Effector memory CD4-positive, alpha-beta T cell (primary cell): ENCODE measurements around the gene CYB5R2.
A peak's percentile ranks its signal among the peaks of the same experiment; 100 is the strongest.
"Not testable (repeated sequence)": the region's sequence is repeated elsewhere in the genome, so short reads cannot be mapped to it uniquely, and the experiment has no call there.

ENCODE experiments used
- DNase-seq, 3 donors: peaks; one replicate each; pipeline ENCODE4 v3.0.0-alpha.2; 2020
- H3K27ac ChIP-seq: 2 replicates; pipeline ENCODE4 v1.7.0; 2013; ENCODE audit warnings: mild to moderate bottlenecking, low read length, moderate library complexity; ENCODE audit not compliant: insufficient read depth, poor library complexity, severe bottlenecking
- H3K27me3 ChIP-seq: replicated peaks from 2 replicates; pipeline ENCODE4 v1.7.0; 2013; ENCODE audit warnings: mild to moderate bottlenecking, low read length; ENCODE audit not compliant: insufficient read depth, control insufficient read depth, poor library complexity, severe bottlenecking
- H3K36me3 ChIP-seq: 2 replicates; pipeline ENCODE4 v1.7.0; 2013; ENCODE audit warnings: mild to moderate bottlenecking, low read length, moderate library complexity; ENCODE audit not compliant: control insufficient read depth, insufficient read depth
- H3K4me1 ChIP-seq: 2 replicates; pipeline ENCODE4 v1.7.0; 2013; ENCODE audit warnings: low read length, mild to moderate bottlenecking; ENCODE audit not compliant: control insufficient read depth, insufficient read depth, poor library complexity, severe bottlenecking
- H3K4me3 ChIP-seq: 2 replicates; pipeline ENCODE4 v1.7.0; 2013; ENCODE audit warnings: low read length, low read depth, mild to moderate bottlenecking; ENCODE audit not compliant: insufficient read depth, poor library complexity, severe bottlenecking
- H3K9me3 ChIP-seq: 2 replicates; pipeline ENCODE4 v1.7.0; 2013; ENCODE audit warnings: mild to moderate bottlenecking, low read length, moderate library complexity; ENCODE audit not compliant: control insufficient read depth

The CYB5R2 gene

DNA sequence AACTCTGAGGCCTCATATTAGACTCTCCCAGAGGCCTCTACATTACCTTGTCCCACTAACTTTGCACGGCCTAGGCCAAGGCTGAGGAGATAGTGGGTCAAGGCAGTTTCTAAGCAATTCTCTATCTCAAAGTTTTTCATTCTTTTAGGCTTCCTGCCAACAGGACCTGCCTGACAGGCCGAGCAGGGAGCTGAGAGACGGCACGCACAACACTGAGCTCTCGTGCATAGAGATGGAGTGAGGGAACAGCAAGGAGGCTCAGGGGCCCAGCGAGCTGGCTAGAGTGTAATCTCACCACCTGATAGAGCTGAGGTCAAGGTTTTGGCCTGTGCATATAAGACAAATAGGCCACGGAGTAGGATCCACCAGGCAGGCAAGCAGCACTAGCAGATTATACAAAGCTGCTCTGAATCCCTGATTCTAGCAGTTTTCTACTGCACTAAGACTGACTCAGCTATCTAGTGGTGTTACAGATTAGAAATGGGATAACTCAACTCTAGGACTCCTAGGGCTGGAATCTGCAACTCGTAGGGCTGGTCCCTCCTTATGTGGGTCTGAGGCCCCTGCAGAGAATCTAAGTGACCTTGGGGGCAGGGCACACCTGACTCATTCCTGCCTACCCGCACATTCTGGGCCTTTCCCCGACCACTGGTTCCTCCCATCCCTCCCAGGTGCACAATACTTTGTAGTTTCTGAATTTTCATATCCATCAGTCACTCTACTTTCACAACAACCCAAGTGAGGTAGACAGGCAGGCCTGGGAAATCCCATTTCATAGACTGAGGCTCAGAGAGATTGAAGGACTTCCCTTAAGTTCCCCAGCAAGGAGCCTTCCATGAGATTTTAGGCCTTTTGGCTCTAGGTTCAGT, 1.7 kb downstream of the CYB5R2 start:
- no peak for DNase-seq
- Histone ChIP-seq H3K9me3 (no peaks in the 10 kb centered on the region), H3K36me3 (no peaks in the 10 kb centered on the region), H3K4me1 (peaks cover 12% of the 10 kb centered on the region), H3K4me3 (no peak overlapping the region), H3K27me3 (peaks cover 27% of the 10 kb centered on the region), H3K27ac (no peak overlapping the region)

DNA sequence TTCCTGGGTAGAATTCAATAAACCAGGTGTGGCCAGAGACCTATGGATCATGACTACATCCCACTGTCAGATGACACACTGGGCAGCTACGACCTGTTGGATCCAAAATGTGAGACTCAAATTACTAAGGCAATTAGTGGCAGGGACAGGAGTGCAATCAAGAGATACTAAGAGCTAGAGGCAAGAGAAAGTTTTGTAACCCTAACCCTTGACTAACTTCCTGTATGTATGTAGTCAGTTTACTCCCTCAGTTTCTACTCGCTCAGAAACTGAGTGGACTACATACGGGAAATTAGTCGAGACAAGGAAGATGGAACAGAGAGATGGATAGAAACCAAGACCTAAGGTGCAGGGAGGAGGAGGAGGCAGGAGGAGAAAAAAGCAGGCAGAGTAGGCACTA, 2.7 kb downstream of the CYB5R2 start:
- H3K9me3 ChIP-seq: no peaks in the 10 kb centered on the region
- H3K36me3 ChIP-seq: no peaks in the 10 kb centered on the region
- no peak overlapping the region for H3K4me3 ChIP-seq
- peaks cover 12% of the 10 kb centered on the region for H3K4me1 ChIP-seq
- no peak for DNase-seq
- H3K27ac ChIP-seq: no peak overlapping the region
- peaks cover 27% of the 10 kb centered on the region for H3K27me3 ChIP-seq

DNA sequence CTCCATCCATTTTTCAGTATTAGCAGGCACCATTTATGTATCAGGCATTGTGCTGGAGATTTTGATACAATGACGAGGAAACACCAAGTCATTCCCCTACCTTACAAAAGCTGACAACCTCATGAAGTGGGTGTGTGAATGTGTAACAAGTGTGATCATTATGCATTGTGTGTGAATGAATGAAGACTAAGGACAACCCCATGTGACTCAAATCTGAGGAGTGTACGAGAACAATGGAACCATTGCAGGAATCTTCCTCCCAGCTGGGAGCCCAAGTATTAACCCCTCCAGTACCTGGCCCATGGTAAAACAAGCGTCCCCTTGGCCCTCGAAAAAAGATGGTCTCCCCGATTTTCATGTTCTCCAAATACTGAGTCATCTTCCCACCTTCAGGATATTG, 4.4 kb downstream of the CYB5R2 start:
- no peaks in the 10 kb centered on the region for H3K9me3 ChIP-seq
- no peak overlapping the region for H3K27ac ChIP-seq
- DNase-seq: no peak
- peaks cover 18% of the 10 kb centered on the region for H3K27me3 ChIP-seq
- H3K4me3 ChIP-seq: no peak overlapping the region
- H3K36me3 ChIP-seq: no peaks in the 10 kb centered on the region
- H3K4me1 ChIP-seq: peaks cover 8% of the 10 kb centered on the region

DNA sequence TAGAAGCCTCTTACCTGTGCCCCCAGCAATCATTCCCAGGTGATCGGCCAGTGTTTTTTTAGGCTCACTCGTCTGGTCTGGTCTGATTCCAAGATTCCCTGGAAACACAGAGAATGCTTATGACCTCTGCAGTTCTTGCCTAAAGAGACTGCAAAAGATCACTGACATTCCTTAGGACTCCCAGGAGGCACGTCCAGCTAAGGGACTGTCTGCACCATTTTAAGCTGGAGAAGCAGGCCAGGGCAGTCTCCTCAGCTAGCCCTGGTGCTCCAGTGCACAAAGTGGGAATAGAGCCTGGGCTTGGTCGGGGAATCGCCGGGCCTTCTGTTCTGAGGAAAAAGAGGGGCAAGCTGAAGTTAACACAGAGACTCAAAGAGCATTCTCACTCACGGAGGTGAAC, 4.8 kb downstream of the CYB5R2 start:
- Histone ChIP-seq H3K4me3 (no peak overlapping the region), H3K36me3 (no peaks in the 10 kb centered on the region), H3K27ac (no peak overlapping the region), H3K27me3 (peaks cover 14% of the 10 kb centered on the region), H3K9me3 (no peaks in the 10 kb centered on the region), H3K4me1 (peaks cover 5% of the 10 kb centered on the region)
- DNase-seq: no peak

DNA sequence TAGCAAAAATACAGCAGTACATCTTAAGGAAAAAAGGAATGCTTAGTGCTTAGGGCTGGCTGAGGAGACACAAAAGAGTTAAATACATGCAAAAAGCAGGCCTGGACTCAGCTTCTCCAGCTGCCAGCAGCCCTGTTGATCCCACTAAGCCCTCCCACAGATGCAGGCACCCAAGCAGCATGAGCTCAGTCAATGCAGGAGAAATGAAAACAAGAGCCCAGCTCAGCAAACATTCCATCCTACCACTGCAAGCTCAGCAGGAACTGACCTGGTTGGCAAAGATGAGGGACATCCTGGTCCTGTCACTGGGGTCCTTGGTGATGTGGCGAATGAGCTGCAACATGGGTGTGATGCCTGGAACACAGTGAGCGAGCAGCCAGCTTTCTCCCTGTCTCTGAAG, 5.8 kb downstream of the CYB5R2 start:
- Histone ChIP-seq H3K4me3 (no peak overlapping the region), H3K27ac (no peak overlapping the region), H3K36me3 (no peaks in the 10 kb centered on the region), H3K27me3 (peaks cover 4% of the 10 kb centered on the region), H3K9me3 (no peaks in the 10 kb centered on the region), H3K4me1 (no peaks in the 10 kb centered on the region)
- no peak for DNase-seq

- no peak for DNase-seq
- H3K4me1 ChIP-seq: no peaks in the 10 kb centered on the region
- H3K27me3 ChIP-seq: no peaks in the 10 kb centered on the region
- H3K27ac ChIP-seq: no peak overlapping the region
- no peaks in the 10 kb centered on the region for H3K9me3 ChIP-seq
- H3K36me3 ChIP-seq: no peaks in the 10 kb centered on the region
- no peak overlapping the region for H3K4me3 ChIP-seq
Measured at GRCh38 chr11:7666292-7666866, 6.9 kb downstream of the CYB5R2 start.

GRCh38 chr11:7665473-7666291, 7.6 kb downstream of the CYB5R2 start:
- Histone ChIP-seq H3K4me1 (no peaks in the 10 kb centered on the region), H3K9me3 (no peaks in the 10 kb centered on the region), H3K27ac (no peak overlapping the region), H3K36me3 (no peaks in the 10 kb centered on the region), H3K27me3 (no peaks in the 10 kb centered on the region), H3K4me3 (no peak overlapping the region)
- DNase-seq: peak; percentile 41 to 62 (median 45)

- H3K36me3 ChIP-seq: no peaks in the 10 kb centered on the region
- no peak for DNase-seq
- H3K4me3 ChIP-seq: no peak overlapping the region
Measured at GRCh38 chr11:7664867-7665266, 8.4 kb downstream of the CYB5R2 start.

DNA sequence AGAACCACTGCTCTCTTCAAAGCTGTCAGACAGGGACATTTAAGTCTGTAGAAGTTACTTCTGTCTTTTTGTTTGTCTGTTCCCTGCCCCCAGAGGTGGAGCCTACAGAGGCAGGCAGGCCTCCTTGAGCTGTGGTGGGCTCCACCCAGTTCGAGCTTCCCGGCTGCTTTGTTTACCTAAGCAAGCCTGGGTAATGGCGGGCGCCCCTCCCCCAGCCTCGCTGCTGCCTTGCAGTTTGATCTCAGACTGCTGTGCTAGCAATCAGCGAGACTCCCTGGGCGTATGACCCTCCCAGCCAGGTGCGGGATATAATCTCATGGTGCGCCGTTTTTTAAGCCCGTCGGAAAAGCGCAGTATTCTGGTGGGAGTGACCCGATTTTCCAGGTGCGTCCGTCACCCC, 9.8 kb downstream of the CYB5R2 start:
- H3K9me3 ChIP-seq, H3K4me3 ChIP-seq, H3K27me3 ChIP-seq, H3K4me1 ChIP-seq, H3K27ac ChIP-seq, H3K36me3 ChIP-seq, DNase-seq: not testable (repeated sequence)

More at GRCh38 chr11:7664867-7665266, 8.4 kb downstream of the CYB5R2 start:
- no peaks in the 10 kb centered on the region for H3K4me1 ChIP-seq
- H3K9me3 ChIP-seq: no peaks in the 10 kb centered on the region
- H3K27me3 ChIP-seq: no peaks in the 10 kb centered on the region
- no peak overlapping the region for H3K27ac ChIP-seq
